ENCODE measurements around the gene ANKRD28.
"Not testable (repeated sequence)": the region's sequence is repeated elsewhere in the genome, so short reads cannot be mapped to it uniquely, and the experiment has no call there.

ANKRD28 gene

GRCh38 chr3:15633766-15634598 lies 163.8 kb downstream of the ANKRD28 start:
- DNase-seq, result no peak

- DNase-seq, result no peak
Observed at GRCh38 chr3:15633159-15633558, 164.6 kb downstream of the ANKRD28 start.

GRCh38 chr3:15632212-15632580 lies 165.6 kb downstream of the ANKRD28 start:
- no peak for DNase-seq

- no peak for DNase-seq
Observed at GRCh38 chr3:15631426-15632211, 166.2 kb downstream of the ANKRD28 start.

- no peak for DNase-seq
Observed at GRCh38 chr3:15630646-15631350, 167.0 kb downstream of the ANKRD28 start.

- no peak for DNase-seq
Observed at GRCh38 chr3:15629860-15630597, 167.8 kb downstream of the ANKRD28 start.

GRCh38 chr3:15628967-15629366 lies 168.8 kb downstream of the ANKRD28 start:
- no peak for DNase-seq

GRCh38 chr3:15623535-15624440 lies 174.0 kb downstream of the ANKRD28 start:
- DNase-seq, result no peak

GRCh38 chr3:15619659-15620464 lies 177.9 kb downstream of the ANKRD28 start:
- not testable (repeated sequence) for DNase-seq
